ENCODE results near the gene NEK9. TPM values are rescaled to one million over a fixed set of nuclear protein-coding genes. Genes with fewer than 3 reads are reported as not detected.

Gene NEK9
- total RNA-seq, 1 experiment from 2014 or later = 50.8 TPM

DNA sequence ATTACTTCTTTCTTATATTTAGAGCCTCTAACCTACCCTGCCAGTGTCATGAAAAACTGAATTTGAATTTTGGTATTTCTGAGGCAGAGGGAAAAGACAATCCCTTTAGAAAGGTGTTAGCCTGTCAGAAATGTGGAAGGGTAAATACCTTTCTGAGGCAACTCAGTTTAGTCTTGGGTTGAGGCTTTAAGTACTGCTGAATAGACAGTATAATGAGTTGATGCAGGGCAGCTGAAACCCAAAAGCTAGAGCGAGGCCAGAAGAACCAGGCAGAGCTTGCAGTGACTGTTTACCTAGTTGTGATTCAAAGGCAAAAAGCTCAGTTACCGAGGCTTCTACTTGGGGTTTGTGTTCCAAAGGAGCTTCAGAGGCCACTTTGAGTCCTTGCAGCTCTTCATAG is 38.7 kb downstream of the NEK9 start:
- TF ChIP-seq GRHL2 (CRISPR knock-in tag; IDR thresholded peaks at IDR 0.05; ENCODE audit: insufficient replicate concordance, severe bottlenecking) (no peak), PRRX2 (CRISPR knock-in tag; IDR thresholded peaks at IDR 0.05) (no peak)
- TF ChIP-seq, protein P1, sequence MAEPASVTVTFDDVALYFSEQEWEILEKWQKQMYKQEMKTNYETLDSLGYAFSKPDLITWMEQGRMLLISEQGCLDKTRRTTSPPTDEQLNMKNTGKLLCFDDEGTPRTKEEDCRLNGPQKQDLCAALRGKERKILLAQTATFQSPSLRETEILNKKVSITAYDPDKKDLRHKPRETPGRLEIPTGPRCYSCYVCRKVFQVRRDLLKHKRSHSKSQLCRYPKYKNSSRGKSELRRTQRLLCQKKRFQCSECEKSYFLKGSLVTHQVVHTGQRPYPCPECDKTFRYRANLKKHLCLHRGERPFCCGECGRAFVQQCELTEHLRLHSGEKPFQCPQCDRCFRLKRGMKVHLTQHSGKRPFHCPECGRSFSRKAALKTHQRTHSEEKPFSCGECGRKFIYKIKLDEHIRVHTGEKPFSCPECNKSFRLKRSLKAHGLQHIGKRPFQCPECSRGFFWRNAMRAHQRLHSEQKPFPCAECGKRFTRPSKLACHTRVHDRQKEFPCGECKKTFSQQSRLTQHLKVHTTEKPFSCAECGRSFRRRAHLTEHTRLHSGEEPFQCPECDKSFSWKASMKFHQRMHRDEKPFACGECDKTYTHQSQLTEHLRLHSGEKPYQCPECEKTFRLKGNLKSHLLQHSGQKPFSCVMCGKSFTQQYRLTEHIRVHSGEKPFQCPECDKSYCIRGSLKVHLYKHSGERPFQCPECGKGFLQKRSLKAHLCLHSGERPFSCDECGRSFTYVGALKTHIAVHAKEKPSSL (CRISPR knock-in tag; conservative IDR thresholded peaks at IDR 0.05) = no peak
- POLR2A ChIA-PET = interaction anchor here (0.7 to 1.5 kb wide), 3 partner anchors 68 to 810 kb away, joined by 3 to 4 read pairs (median 3); no protein-coding TSS in a partner anchor
- DNase-seq (ENCODE audit: low spot score) (no peak), ATAC-seq (no peak)
- H3K27me3 Mint-ChIP-seq (ENCODE audit: low read depth) = no peaks in the 10 kb centered on the region
- H3K9me3 Mint-ChIP-seq = no peaks in the 10 kb centered on the region
- no peak overlapping the region for H3K27ac Mint-ChIP-seq
- CTCF ChIA-PET = interaction anchor here (0.6 to 2.6 kb wide), 27 partner anchors 9 to 227 kb away, joined by 3 to 28 read pairs (median 4); partner anchors contain the start of genes ACYP1, PGF and ZC2HC1C
- peaks cover 6% of the 10 kb centered on the region for H3K4me1 Mint-ChIP-seq
- H3K36me3 Mint-ChIP-seq = peaks cover 46% of the 10 kb centered on the region
- H3K4me3 Mint-ChIP-seq = no peak overlapping the region

DNA sequence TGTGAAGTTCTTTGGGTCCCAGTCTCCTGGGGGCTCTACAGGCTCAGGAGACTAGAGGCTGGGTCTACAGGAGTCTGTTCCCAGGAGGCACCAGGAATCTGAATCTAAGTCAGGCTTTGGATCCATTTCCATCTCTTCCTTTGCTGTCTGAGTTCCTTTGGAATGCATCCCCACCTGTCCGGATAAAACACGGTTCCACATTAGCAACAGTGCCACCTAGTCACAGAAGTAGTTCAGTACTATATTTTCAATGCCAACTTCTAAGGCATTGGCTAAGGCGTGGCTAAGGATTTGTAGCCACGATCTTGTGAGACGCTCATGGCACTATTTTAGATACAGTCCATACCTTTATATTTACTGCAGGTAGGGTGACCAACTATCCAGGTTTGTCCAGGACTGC is 42.3 kb downstream of the NEK9 start:
- Mint-ChIP-seq H3K27me3 (ENCODE audit: low read depth) (no peaks in the 10 kb centered on the region), H3K27ac (no peak overlapping the region)

DNA sequence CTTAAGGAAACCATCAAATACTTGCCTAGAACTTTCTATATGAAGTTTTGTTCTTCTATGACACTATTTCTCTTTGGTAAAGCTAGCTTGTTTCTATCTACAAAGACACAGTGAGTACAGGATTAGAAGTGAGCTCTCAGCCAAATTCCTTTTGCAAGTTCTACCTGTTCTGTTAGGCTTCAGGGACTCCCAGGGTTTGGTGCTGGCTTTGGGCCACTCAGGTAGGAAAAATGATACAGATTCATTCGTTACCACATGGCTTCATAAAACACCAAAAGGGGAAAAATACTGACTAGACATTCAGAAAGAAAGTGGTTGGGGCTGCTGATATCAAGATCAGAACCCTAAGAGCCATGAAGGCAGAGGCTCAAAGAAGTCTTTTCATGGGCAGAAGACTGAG is 43.6 kb downstream of the NEK9 start:
- Mint-ChIP-seq H3K4me1 (no peaks in the 10 kb centered on the region), H3K36me3 (peaks cover 30% of the 10 kb centered on the region), H3K4me3 (no peak overlapping the region), H3K9me3 (no peaks in the 10 kb centered on the region), H3K27ac (no peak overlapping the region), H3K27me3 (ENCODE audit: low read depth) (no peaks in the 10 kb centered on the region)
- no peak for ATAC-seq
- no peak for DNase-seq (ENCODE audit: low spot score)
- ChIA-PET POLR2A (no interaction called here), CTCF (no interaction called here)
- TF ChIP-seq JAZF1 (CRISPR knock-in tag; IDR thresholded peaks at IDR 0.05) = no peak
- TF ChIP-seq, protein P2, sequence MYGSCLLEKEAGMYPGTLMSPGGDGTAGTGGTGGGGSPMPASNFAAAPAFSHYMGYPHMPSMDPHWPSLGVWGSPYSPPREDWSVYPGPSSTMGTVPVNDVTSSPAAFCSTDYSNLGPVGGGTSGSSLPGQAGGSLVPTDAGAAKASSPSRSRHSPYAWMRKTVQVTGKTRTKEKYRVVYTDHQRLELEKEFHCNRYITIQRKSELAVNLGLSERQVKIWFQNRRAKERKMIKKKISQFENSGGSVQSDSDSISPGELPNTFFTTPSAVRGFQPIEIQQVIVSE (CRISPR knock-in tag; IDR thresholded peaks at IDR 0.05; ENCODE audit: borderline replicate concordance) = no peak
- no peak for TF ChIP-seq ZBTB21 (CRISPR knock-in tag; IDR thresholded peaks at IDR 0.05; ENCODE audit: borderline replicate concordance)
- TF ChIP-seq CREM (CRISPR knock-in tag; IDR thresholded peaks at IDR 0.05) = no peak
- no peak for TF ChIP-seq TEAD1 (CRISPR knock-in tag; IDR thresholded peaks at IDR 0.05)
- TF ChIP-seq FOXK1 (CRISPR knock-in tag; IDR thresholded peaks at IDR 0.05) = no peak
- TF ChIP-seq, protein P3, sequence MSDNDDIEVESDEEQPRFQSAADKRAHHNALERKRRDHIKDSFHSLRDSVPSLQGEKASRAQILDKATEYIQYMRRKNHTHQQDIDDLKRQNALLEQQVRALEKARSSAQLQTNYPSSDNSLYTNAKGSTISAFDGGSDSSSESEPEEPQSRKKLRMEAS (CRISPR knock-in tag; IDR thresholded peaks at IDR 0.05) = no peak
- no peak for TF ChIP-seq HMGA2 (CRISPR knock-in tag; IDR thresholded peaks at IDR 0.05)
- TF ChIP-seq, protein P4, sequence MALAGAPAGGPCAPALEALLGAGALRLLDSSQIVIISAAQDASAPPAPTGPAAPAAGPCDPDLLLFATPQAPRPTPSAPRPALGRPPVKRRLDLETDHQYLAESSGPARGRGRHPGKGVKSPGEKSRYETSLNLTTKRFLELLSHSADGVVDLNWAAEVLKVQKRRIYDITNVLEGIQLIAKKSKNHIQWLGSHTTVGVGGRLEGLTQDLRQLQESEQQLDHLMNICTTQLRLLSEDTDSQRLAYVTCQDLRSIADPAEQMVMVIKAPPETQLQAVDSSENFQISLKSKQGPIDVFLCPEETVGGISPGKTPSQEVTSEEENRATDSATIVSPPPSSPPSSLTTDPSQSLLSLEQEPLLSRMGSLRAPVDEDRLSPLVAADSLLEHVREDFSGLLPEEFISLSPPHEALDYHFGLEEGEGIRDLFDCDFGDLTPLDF (CRISPR knock-in tag; IDR thresholded peaks at IDR 0.05) = no peak
- no peak for TF ChIP-seq GTF2I (CRISPR knock-in tag; conservative IDR thresholded peaks at IDR 0.05)
- no peak for TF ChIP-seq SP1 (CRISPR knock-in tag; conservative IDR thresholded peaks at IDR 0.05)
- no peak for TF ChIP-seq ATF1 (CRISPR knock-in tag; IDR thresholded peaks at IDR 0.05)

More for the DNA sequence above, 42.3 kb downstream of the NEK9 start:
- Mint-ChIP-seq H3K9me3 (no peaks in the 10 kb centered on the region), H3K4me3 (no peak overlapping the region), H3K4me1 (no peaks in the 10 kb centered on the region), H3K36me3 (peaks cover 33% of the 10 kb centered on the region)
- no peak for TF ChIP-seq JAZF1 (CRISPR knock-in tag; IDR thresholded peaks at IDR 0.05)
- TF ChIP-seq EMX1 (CRISPR knock-in tag; IDR thresholded peaks at IDR 0.05) = no peak
- TF ChIP-seq, protein P4 (CRISPR knock-in tag; IDR thresholded peaks at IDR 0.05) = no peak
- TF ChIP-seq FOXJ3 (CRISPR knock-in tag; IDR thresholded peaks at IDR 0.05; ENCODE audit: borderline replicate concordance) = no peak
- TF ChIP-seq, protein P5, sequence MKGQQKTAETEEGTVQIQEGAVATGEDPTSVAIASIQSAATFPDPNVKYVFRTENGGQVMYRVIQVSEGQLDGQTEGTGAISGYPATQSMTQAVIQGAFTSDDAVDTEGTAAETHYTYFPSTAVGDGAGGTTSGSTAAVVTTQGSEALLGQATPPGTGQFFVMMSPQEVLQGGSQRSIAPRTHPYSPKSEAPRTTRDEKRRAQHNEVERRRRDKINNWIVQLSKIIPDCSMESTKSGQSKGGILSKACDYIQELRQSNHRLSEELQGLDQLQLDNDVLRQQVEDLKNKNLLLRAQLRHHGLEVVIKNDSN (CRISPR knock-in tag; IDR thresholded peaks at IDR 0.05) = no peak
- TF ChIP-seq, protein P6, sequence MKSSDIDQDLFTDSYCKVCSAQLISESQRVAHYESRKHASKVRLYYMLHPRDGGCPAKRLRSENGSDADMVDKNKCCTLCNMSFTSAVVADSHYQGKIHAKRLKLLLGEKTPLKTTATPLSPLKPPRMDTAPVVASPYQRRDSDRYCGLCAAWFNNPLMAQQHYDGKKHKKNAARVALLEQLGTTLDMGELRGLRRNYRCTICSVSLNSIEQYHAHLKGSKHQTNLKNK (CRISPR knock-in tag; IDR thresholded peaks at IDR 0.05) = no peak
- TF ChIP-seq, protein P7, sequence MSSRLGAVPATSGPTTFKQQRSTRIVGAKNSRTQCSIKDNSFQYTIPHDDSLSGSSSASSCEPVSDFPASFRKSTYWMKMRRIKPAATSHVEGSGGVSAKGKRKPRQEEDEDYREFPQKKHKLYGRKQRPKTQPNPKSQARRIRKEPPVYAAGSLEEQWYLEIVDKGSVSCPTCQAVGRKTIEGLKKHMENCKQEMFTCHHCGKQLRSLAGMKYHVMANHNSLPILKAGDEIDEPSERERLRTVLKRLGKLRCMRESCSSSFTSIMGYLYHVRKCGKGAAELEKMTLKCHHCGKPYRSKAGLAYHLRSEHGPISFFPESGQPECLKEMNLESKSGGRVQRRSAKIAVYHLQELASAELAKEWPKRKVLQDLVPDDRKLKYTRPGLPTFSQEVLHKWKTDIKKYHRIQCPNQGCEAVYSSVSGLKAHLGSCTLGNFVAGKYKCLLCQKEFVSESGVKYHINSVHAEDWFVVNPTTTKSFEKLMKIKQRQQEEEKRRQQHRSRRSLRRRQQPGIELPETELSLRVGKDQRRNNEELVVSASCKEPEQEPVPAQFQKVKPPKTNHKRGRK (CRISPR knock-in tag; IDR thresholded peaks at IDR 0.05; ENCODE audit: borderline replicate concordance) = no peak
- ATAC-seq (no peak), DNase-seq (ENCODE audit: low spot score) (no peak)
- ChIA-PET CTCF (no interaction called here), POLR2A (no interaction called here)
